GM18499 (cell line): ENCODE results near the gene SIT1.

ENCODE experiments used
- ATAC-seq: cut with Tn5 transposase; IDR thresholded peaks from one replicate; pipeline ENCODE4 v1.9.1; 2021; ENCODE audit warnings: moderate number of reproducible peaks; ENCODE audit not compliant: insufficient read depth, unreplicated experiment

Gene SIT1

GRCh38 chr9:35683323-35683722 is 32.6 kb upstream of the SIT1 start:
- ATAC-seq: no peak

DNA sequence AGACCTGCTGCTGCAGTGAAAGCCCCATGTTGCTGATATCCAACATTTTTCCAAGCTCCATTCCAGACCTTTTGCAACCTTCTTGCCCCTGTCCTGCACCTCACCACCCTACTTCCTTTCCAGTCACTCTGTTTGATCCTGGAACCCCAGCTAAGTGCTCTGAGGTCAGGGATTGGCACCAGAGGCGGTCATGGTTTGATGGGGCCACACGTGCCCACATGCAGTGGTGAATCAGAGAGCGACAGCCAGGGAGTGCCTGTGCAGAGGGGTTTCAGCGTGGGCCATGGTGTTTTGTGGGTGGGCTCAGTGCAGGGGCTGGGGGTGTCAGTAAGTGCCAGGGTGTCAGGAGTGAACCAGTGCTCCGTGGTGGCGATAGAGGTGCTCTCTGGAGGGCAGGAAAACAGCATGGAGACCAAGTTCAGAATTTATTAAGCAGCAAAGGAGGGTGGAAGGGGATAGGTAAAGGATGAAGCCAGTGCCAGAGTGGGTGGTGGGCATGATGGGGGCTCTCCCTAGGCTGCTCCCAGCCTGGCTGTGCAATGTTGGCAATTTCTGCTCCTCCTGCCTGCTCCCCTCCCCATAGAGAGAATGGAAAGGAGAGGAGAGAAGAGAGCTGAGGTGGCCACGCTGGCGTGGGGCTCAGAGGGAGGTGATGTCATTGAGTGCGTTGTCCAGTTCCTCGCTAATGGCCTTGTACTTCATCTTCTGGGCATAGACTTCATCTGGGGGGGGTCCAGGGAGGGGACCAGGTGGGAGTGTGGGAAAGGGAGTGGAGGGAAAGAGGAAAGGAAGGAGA is 32.0 kb upstream of the SIT1 start:
- no peak for ATAC-seq

DNA sequence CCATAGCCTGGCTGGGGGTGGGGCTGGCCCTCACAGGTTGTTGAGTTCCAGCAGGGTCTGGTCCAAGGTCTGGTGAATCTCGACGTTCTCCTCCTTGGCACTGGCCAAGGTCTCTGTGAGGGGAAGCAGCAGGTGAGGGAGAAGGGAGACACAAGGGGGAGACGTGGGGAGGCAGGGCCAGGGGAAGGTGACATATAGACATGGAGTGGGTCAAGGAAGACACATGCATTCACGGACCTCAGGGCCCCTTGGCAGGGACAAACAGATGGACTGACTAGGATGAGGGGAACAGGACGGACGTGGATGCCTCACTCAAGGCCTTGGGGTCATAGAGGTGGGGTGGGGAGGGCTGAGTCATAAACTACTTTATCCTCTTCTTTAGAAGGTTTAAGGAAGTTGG is 31.3 kb upstream of the SIT1 start:
- no peak for ATAC-seq

DNA sequence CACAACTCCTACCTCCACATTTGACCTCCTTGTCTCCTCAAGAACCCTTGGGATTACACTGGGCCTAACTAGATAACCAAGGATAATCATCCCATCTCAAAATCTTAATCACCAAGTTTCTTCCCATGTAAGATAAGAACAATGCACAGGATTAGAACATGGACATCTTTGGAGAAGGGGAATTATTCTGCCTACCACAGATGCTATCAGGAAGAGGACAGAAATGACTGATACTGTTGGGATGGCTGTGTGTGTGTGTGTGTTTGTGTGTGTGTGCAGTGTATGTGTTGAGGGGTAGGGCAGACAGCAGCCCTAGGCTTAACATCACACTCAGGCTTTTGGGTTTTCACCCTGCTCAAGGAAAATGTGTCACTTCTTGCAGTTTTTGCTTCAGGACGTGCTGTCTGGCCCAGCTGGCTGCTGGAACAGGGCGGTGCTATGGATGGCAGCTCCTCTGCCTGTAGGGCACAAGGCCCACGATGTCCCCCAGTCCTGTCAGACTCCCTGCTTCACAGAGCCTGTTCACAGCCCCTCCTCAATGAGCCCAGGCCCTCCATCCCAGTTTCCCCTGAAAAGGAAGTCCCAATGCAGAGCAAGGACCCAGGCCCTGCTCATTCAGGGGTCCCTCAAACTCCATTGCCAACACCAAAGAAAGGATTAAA is 30.7 kb upstream of the SIT1 start:
- no peak for ATAC-seq

- ATAC-seq: no peak
Observed at GRCh38 chr9:35680331-35681105, 29.8 kb upstream of the SIT1 start.

GRCh38 chr9:35679766-35680330 is 29.1 kb upstream of the SIT1 start:
- no peak for ATAC-seq

DNA sequence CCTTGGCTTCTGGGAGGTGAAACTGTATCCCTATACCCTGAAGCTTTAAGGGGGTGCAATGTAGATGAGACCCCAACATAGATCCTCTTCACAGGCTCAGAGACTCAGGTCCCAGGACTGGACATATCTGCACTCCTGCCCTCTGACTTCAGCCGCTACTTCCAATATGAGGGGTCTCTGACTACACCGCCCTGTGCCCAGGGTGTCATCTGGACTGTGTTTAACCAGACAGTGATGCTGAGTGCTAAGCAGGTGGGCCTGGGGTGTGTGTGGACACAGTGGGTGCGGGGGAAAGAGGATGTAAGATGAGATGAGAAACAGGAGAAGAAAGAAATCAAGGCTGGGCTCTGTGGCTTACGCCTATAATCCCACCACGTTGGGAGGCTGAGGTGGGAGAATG is 28.4 kb upstream of the SIT1 start:
- no peak for ATAC-seq

GRCh38 chr9:35675732-35676392 is 25.1 kb upstream of the SIT1 start:
- no peak for ATAC-seq

DNA sequence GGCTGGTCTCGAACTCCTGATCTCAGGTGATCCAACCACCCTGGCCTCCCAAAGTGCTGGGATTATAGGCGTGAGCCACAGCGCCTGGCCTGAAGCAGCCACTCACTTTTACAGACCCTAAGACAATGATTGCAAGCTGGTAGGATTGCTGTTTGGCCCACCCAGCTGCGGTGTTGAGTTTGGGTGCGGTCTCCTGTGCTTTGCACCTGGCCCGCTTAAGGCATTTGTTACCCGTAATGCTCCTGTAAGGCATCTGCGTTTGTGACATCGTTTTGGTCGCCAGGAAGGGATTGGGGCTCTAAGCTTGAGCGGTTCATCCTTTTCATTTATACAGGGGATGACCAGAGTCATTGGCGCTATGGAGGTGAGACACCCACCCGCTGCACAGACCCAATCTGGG is 24.5 kb upstream of the SIT1 start:
- no peak for ATAC-seq

- ATAC-seq: no peak
Observed at GRCh38 chr9:35674025-35674361, 23.3 kb upstream of the SIT1 start.

DNA sequence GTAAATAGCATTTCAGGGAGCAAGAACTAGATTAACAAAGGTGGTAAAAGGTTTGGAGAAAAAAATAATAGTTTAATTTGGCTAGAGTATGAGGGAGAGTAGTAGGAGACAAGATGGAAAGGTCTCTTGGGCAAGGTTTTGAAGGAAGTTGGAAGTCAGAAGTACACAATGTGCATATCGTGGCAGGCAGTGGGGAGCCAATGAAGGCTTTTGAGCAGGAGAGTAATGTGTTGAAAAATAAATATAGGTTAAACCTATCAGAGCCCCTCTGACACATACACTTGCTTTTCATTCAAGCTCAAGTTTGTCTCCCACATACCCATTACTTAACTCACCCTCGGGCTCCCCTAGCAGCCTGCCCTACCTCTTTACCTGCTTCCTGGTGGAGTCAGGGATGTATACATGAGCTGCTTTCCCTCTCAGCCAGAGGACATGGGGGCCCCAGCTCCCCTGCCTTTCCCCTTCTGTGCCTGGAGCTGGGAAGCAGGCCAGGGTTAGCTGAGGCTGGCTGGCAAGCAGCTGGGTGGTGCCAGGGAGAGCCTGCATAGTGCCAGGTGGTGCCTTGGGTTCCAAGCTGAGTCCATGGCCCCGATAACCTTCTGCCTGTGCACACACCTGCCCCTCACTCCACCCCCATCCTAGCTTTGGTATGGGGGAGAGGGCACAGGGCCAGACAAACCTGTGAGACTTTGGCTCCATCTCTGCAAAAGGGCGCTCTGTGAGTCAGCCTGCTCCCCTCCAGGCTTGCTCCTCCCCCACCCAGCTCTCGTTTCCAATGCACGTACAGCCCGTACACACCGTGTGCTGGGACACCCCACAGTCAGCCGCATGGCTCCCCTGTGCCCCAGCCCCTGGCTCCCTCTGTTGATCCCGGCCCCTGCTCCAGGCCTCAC is 22.6 kb upstream of the SIT1 start, which contains the start of gene CA9:
CA9 (plus strand) TSS at position 797 of the 893 bp plus-strand sequence; CDS start at position 829, 32 bp downstream.
- ATAC-seq: no peak

GRCh38 chr9:35669331-35670145 is 18.8 kb upstream of the SIT1 start:
- ATAC-seq: no peak

- no peak for ATAC-seq
Observed at GRCh38 chr9:35667939-35668338, 17.2 kb upstream of the SIT1 start.

DNA sequence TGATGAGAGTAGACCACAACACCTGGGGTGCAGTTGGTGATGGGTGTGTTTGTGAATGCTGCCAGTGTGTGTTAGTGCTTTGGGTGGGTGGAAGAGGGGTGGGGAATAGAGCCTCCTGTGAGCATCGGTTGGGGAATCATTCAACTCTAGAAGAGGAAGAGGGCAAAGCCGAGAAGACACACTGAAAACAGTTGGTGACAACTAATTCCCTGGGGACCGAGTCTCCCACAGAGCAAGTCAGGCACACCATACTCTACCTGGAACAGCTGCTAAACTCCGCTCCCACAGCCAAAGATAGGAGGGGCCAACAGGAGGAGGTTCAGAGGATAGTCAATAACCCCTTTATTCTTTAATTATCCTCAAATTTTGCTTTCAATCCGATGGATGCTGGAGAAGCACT is 15.8 kb upstream of the SIT1 start:
- no peak for ATAC-seq

DNA sequence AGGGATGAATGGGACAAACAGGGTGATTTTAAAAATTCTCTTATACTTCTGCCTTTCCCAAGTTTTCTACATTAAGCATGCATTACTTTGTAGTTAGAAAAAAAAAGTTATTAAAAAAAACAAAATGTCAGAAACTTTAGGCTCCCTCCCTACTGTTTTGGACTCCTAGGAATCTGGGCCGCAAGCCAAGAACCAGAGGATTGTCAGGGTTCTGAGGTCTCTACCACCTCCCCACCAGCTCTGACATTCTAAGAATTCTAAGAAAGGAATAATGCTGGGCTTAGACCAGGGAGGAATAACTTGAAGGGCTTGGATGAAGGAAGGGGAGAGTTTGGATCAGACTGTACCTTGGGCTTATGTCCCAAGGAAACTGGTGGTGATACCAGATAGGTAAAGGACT is 15.3 kb upstream of the SIT1 start:
- no peak for ATAC-seq

GRCh38 chr9:35665471-35665818 is 14.7 kb upstream of the SIT1 start:
- ATAC-seq: no peak

DNA sequence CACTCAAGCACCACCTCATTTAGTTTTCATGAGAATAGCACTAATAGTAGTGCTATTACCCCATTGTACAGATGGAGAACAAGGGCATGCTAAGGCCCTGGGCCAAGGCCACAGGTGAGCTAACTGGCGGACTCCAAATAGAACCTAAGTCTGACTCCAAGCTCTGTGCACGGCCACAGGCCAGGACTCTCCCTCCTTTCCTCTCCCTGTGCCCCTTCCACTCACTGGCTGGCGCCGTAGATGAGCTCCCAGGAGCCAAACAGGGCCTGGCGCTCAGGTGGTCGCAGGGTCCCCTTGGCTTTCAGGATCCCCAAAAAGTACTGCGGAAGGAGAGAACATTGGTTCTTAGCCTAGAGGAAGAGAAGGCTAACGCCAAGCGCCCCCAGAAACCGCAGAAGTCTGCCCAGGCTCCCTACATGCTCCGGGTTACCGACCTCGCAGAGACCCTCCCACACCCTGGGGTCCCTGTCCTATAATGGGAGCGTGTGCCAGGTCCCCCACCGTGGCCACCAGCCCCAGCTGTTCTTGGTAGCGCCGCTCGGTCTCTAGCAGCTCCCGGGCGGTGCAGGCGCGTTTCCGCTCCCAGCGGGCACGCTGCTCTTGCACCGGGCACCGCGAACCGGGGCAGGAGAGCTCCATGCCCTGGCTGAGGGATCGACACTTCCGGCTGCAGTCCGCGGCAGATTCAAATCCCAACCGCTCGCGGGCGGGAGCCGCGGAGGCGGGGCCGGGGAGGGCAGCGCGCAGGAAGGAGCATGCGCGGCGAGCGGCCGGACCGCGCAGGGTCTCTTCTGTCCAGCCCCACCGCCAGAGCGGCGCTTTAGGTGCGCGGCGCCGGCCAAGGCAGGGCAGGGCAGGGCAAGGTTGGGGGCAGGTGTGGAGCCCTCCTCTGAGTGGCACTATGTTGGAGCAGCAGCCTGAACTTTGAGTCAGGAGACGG is 14.1 kb upstream of the SIT1 start, which contains the start of gene ARHGEF39:
ARHGEF39 (minus strand) TSS at position 665 of the 940 bp plus-strand sequence; CDS start at position 639, 26 bp downstream.
- no peak for ATAC-seq
